ENCODE measurements around the gene ZDHHC14. TPM values are rescaled to one million over a fixed set of nuclear protein-coding genes. Genes with fewer than 3 reads are reported as not detected.
"Not testable (repeated sequence)": the region's sequence is repeated elsewhere in the genome, so short reads cannot be mapped to it uniquely, and the experiment has no call there.

The ZDHHC14 gene
- total RNA-seq, 4 donors from 2014 or later, result 7.1 to 11.4 (median 9.8) TPM

DNA sequence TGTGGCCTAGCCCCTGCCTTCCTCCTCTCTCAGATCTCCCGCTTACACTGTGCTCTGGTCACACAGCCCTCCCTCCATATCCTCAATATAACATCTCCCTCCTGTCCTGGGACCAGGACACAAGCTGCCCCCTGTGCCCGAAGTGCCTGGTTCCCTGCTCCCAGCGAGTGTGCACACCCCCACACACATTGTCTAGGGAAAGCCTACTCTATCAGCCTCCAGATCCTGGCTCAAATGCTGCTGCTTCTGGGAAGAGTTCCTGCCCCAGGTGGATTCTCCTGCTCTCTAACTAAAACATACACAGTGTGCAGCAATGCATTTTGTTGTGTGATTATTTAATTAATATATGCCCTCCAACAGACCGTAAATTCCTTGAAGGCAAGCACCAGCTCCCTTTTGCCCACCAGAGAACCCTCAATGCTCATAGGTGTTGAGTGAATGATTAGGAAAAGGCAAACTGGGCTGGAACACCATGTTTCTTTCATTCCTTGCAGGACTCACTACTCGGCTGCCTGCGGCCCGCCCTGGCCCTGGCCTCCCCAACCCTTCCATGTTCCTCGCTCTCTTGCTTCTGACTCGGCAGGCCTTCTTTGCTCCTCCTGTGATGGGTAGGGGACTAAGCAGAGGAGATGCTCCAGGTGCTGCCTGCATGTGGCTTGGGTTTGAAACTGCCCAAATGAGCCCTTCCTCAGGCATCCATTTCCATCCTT lies 194.6 kb downstream of the ZDHHC14 start:
- TF ChIP-seq, protein P1, sequence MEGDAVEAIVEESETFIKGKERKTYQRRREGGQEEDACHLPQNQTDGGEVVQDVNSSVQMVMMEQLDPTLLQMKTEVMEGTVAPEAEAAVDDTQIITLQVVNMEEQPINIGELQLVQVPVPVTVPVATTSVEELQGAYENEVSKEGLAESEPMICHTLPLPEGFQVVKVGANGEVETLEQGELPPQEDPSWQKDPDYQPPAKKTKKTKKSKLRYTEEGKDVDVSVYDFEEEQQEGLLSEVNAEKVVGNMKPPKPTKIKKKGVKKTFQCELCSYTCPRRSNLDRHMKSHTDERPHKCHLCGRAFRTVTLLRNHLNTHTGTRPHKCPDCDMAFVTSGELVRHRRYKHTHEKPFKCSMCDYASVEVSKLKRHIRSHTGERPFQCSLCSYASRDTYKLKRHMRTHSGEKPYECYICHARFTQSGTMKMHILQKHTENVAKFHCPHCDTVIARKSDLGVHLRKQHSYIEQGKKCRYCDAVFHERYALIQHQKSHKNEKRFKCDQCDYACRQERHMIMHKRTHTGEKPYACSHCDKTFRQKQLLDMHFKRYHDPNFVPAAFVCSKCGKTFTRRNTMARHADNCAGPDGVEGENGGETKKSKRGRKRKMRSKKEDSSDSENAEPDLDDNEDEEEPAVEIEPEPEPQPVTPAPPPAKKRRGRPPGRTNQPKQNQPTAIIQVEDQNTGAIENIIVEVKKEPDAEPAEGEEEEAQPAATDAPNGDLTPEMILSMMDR (IDR thresholded peaks at IDR 0.05), result no peak
- TF ChIP-seq POLR2A (IDR thresholded peaks at IDR 0.05; ENCODE audit: low read depth) (no peak), POLR2AphosphoS5 (IDR thresholded peaks at IDR 0.05) (no peak), EP300 (IDR thresholded peaks at IDR 0.05) (no peak)
- Histone ChIP-seq H3K27ac (replicated peaks in 1 of 4) (no peak overlapping the region), H3K9me3 (no peaks in the 10 kb centered on the region), H3K36me3 (no peaks in the 10 kb centered on the region), H3K4me1 (no peaks in the 10 kb centered on the region), H3K27me3 (no peaks in the 10 kb centered on the region), H3K4me3 (no peak overlapping the region)
- intact Hi-C loops (cut with DNase I), result no loop called here
- peak; percentile 70 for DNase-seq (ENCODE audit: extremely low spot score)
- 88% methylated on average over 9 of the region's 9 CpGs for WGBS

DNA sequence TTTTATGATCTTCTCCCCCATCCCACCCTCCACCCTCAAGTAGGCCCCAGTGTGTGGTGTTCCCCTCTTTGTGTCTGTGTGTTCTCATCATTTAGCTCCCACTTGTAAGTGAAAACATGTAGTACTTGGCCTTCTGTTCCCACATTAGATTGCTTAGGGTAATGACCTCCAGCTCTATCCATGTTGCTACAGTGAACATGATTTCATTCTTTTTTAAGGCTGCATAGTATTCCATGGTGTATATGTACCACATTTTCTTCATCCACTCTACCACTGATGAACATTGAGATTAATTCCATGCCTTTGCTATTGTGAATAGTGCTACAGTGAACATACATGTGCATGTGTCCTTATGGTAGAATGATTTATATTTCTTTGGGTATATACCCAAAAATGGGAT lies 196.0 kb downstream of the ZDHHC14 start:
- H3K27ac ChIP-seq (replicated peaks in 1 of 4); DNase-seq (ENCODE audit: extremely low spot score); intact Hi-C loops (cut with DNase I); H3K9me3 ChIP-seq; H3K36me3 ChIP-seq; H3K27me3 ChIP-seq; H3K4me1 ChIP-seq; H3K4me3 ChIP-seq: not testable (repeated sequence)

DNA sequence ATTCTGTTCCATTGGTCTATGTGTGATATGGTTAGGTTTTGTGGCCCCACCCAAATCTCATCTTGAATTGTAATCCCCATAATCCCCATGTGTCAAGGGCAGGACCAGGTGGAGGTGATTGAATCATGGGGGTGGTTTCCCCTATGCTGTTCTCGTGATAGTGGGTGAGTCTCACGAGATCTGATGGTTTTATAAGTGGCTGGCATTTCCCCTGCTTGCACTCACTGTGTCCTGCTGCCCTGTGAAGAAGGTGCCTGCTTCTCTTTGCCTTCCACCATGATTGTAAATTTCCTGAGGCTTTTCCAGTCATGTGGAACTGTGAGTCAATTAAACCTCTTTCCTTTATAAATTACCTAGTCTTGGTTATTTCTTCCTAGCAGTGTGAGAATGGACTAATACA lies 197.5 kb downstream of the ZDHHC14 start:
- H3K36me3 ChIP-seq; H3K4me1 ChIP-seq; H3K27ac ChIP-seq (replicated peaks in 1 of 4); H3K9me3 ChIP-seq; H3K27me3 ChIP-seq; intact Hi-C loops (cut with DNase I); H3K4me3 ChIP-seq: not testable (repeated sequence)
- peak; percentile 10 for DNase-seq (ENCODE audit: extremely low spot score)
- 96% methylated on average over 2 of the region's 2 CpGs for WGBS

DNA sequence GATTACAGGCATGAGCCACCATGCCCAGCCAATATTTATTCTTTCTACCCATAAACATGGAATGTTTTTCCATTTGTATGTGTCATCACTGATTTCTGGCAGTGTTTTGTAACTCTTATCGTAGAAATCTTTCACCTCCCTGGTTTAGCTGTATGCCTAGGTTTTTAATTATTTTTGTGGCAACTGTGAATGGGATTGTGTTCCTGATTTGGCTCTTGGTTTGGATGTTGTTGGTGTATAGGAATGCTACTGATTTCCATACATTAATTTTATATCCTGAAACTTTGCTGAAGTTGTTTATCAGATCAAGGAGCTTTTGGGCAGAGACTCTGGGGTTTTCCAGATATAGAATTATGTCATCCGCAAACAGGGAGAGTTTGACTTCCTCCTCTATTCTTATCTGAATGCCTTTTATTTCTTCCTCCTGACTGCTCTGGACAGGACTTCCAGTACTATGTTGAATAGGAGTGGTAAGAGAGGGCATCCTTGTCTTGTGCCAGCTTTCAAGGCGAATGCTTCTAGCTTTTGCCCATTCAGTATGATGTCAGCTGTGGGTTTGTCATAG lies 198.6 kb downstream of the ZDHHC14 start:
- no peak overlapping the region for H3K4me3 ChIP-seq
- H3K4me1 ChIP-seq, result no peaks in the 10 kb centered on the region
- no peaks in the 10 kb centered on the region for H3K9me3 ChIP-seq
- TF ChIP-seq, protein P1 (IDR thresholded peaks at IDR 0.05), result no peak
- TF ChIP-seq EP300 (IDR thresholded peaks at IDR 0.05) (no peak), POLR2AphosphoS5 (IDR thresholded peaks at IDR 0.05) (no peak), POLR2A (IDR thresholded peaks at IDR 0.05; ENCODE audit: low read depth) (no peak)
- H3K27me3 ChIP-seq, result no peaks in the 10 kb centered on the region
- H3K36me3 ChIP-seq, result no peaks in the 10 kb centered on the region
- no peak overlapping the region for H3K27ac ChIP-seq (replicated peaks in 1 of 4)
- WGBS, result 76% methylated on average over 3 of the region's 3 CpGs
- DNase-seq (ENCODE audit: extremely low spot score), result no peak
- intact Hi-C loops (cut with DNase I), result no loop called here

DNA sequence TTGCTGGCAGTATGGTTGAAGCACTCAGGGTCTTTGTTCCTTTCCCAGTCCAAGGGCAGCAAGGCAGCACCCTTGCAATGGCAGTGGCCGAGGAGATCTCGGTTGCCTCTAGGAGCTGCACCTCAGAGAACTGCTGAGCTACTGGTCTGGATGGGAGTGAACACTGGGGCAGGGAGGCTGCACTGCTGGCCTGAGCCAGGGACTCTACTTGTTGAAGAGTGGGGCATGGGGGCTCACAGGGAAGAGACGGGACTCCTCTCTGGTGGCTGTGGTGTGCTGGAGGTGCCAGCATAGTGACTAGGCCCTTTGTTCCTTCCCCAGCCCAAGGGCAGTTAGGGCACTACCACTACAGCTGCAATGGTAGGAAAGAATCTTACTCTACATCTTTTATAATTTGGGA lies 203.0 kb downstream of the ZDHHC14 start:
- no peaks in the 10 kb centered on the region for H3K27me3 ChIP-seq
- intact Hi-C loops (cut with DNase I), result no loop called here
- no peaks in the 10 kb centered on the region for H3K4me1 ChIP-seq
- no peak overlapping the region for H3K4me3 ChIP-seq
- no peaks in the 10 kb centered on the region for H3K9me3 ChIP-seq
- no peaks in the 10 kb centered on the region for H3K36me3 ChIP-seq
- WGBS, result 100% methylated on average over 3 of the region's 3 CpGs
- H3K27ac ChIP-seq (replicated peaks in 1 of 4), result no peak overlapping the region
- TF ChIP-seq POLR2A (IDR thresholded peaks at IDR 0.05; ENCODE audit: low read depth), result no peak
- TF ChIP-seq EP300 (IDR thresholded peaks at IDR 0.05), result no peak
- no peak for TF ChIP-seq POLR2AphosphoS5 (IDR thresholded peaks at IDR 0.05)
- TF ChIP-seq, protein P1 (IDR thresholded peaks at IDR 0.05), result no peak
- no peak for DNase-seq (ENCODE audit: extremely low spot score)
